Epithelial cell of prostate (primary cell): ENCODE measurements around the gene GPR183.

Experiments
- DNase-seq: peaks from one replicate; pipeline ENCODE4 v3.0.0-alpha.2; 2011; ENCODE audit warnings: low read depth, low spot score
- H3K27ac ChIP-seq: fragments of 450-650 bp; 2 replicates; pipeline ENCODE4 v1.5.1; 2017; ENCODE audit warnings: mild to moderate bottlenecking

The GPR183 gene

DNA sequence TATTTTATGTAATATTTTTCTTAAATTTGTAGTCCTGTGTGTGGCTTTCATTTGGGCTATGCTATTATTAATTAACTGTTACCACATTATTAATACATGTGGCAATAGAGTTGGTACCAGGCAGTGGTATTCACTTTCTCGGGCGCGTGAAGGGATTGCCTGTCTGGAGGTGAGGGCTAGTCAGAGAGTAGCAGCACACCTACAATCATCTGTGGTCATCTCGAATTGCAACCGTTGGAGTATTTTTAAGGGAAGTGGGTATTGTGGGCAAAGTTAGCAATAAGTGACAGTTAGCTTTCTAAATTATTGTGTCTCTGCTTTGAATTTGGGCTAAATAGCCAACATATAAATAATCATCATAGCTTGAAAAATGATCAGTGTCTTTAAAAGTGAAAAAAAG, 29.0 kb downstream of the GPR183 start:
- DNase-seq = no peak
- no peak overlapping the region for H3K27ac ChIP-seq

DNA sequence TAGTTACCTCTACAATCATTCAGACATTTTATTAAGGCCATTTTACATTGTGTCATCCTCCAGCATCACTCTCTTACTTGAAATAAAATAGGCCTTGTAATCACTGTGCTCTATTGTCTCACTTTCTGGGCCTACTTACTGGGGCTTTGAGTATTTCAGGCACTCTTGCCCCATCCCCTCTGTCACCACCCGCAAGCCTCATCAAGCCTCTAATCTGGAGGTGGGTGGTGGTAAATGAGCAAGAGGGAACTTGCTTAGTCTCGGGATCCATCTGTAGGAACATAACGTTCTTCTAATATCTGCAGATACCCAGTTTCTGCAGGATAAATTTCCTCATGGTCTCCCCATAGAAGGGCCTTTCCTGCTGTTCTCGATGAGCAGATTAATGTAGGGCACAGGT, 29.6 kb downstream of the GPR183 start:
- no peak overlapping the region for H3K27ac ChIP-seq
- DNase-seq = no peak

DNA sequence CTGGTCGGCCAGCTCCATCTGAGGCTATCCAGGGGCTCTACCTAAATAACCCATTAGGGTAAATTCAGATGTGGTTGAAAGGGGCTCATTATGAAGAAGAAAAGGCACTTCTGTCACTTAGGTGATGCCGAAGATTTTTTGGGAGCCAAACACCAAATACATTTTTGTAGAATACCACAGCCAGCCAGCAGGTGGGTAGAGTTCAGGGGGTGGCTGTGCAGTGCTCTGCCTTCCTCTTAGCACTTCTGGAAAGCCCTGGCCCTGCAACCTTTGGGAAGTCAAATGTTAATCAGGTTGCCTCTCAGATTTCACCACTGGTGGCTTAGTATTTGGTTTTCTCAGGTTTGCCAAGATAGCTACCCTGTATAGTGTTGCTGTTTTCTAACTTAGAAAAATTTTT, 30.5 kb downstream of the GPR183 start:
- H3K27ac ChIP-seq = no peak overlapping the region

DNA sequence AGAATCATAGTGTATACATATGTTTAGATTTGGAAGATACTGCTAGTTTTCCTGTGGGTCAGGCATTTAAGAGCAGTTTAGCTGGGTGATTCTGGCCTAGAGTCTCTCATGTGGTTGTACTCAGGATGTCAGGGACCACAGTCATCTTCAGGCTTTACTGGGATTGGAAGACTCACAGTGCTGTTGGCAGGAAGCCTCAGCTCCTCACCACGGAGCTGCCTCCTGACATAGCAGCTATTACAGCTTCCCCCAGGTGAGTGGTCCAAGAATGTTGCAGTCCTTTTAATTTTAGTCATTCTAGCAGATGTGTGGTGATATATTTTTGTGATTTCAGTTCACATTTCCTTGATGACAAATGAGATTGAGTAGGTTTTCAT, 32.1 kb downstream of the GPR183 start:
- no peak overlapping the region for H3K27ac ChIP-seq
- DNase-seq = peak; percentile 14

More for the DNA sequence above, 30.5 kb downstream of the GPR183 start:
- DNase-seq = no peak

DNA sequence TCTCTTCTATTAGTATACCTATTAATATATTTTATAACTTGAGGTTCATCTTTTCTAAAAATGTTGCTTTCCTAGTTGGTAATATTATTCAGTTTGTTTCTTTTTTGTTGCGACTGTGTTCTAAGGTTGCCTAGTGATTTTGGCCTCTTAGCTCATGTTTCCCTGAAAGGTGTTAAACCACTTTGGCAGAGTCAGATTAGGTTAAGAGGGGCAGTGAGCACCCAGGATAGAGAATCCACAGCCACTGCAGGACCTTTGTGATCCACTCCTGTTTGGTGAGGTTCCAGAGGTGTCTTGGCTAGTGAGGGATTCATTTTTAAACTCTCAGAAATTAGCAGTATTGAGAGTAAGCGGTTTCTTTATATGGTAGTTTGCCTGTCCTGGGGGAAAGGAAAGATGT, 34.1 kb downstream of the GPR183 start:
- no peak for DNase-seq
- H3K27ac ChIP-seq = no peak overlapping the region

DNA sequence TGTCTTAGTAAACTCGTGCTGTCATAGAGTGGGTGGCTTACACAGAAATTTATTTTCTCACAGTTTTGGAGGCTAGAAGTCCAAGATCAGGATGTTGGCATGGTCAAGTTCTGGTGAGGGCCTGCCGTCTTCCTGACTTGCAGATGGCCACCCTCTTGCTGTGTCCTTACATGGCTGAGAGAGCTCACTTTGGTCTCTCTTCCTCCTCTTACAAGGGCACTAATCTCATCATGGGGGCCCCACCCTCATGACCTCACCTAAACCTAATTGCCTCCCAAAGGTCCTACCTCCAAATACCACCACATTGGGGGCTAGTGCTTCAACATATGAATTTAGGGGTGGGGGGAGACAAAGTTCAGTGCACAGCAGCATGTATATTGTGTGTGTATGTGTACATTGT, 34.7 kb downstream of the GPR183 start:
- no peak for DNase-seq
- no peak overlapping the region for H3K27ac ChIP-seq

DNA sequence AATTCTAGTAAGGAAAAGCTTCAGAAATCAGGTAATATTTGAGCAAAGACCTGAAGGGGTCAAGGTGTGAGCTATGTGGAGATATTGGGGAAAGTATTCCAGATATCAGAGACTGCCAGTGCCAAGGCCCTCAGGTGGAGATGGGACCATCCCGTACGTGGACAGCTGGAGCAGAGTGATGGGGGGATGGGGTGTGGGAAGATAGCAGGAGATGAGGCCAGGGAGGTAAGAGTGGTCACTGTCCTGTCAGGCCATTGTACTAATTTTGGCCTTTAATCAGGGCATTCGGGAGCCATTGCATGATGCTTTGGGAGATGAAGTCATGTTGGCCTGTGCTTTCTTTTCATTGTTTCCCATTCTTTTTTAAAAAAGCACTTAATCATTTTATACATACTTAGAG, 36.0 kb downstream of the GPR183 start:
- DNase-seq = no peak
- no peak overlapping the region for H3K27ac ChIP-seq

DNA sequence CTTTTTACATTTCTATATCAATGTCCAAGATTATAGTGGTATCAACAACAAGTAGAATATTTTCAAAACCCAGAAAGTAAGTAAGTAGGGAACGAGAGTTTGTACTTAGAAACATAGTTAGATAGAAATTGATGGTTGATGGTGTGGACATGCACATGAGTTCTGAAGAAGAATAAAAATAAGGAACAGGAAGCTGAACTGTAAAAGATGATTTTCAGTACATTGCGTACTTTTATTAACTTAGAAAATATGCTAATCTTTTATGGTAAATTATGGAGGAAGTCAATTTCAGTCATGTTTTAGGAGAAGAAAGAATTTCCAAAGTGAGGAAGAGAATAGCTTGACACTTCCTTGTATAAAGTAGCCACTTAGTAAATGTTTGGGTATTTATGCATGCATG, 36.7 kb downstream of the GPR183 start:
- no peak overlapping the region for H3K27ac ChIP-seq

DNA sequence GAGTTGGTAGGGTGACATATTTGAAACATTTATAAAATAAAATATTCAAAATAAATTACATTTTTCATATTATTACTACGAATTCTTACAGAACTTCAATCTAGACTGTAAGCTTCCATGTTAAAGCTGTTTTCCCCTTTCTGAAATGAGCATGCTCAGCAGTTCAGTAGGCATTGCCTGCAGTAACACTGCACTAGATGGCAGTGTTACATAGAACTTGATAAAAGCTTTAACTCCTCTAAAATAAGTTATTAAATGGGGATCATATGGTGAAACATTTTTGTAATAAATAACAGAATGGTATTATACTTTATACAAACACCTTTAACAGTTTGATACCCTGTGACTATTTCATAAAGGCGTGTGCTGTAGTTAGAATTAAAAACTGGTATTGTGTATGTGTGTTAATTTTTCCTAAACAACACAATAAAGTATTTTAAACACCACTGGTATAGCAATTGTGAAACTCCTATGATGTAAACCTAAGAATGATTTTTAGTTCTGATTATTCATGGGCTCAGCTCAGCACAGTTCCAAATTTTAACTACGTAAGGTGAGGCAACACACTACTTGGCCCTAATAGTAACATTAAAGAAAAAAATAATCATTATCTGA, 37.5 kb downstream of the GPR183 start:
- no peak overlapping the region for H3K27ac ChIP-seq
- DNase-seq = no peak

More for the DNA sequence above, 36.7 kb downstream of the GPR183 start:
- no peak for DNase-seq

DNA sequence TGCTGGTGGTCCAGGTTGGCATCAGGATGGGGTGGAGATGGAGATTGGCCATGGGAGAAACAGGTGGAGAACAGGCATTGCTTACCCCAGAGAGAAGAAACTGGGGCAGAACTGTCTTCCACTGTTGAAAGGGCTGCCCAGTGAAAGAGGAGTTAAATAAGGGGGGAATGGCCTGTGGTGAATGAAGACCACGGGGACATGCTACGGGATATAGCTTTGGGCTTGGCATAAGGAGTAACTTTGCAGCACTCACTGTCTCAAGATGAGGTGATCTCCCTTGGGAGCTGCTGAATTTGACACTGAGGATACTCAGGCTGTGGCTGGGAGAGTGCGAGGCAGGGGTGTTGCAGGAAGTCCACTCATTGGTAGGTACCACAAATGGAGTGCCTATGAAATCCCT, 38.4 kb downstream of the GPR183 start:
- DNase-seq = no peak
- H3K27ac ChIP-seq = no peak overlapping the region

DNA sequence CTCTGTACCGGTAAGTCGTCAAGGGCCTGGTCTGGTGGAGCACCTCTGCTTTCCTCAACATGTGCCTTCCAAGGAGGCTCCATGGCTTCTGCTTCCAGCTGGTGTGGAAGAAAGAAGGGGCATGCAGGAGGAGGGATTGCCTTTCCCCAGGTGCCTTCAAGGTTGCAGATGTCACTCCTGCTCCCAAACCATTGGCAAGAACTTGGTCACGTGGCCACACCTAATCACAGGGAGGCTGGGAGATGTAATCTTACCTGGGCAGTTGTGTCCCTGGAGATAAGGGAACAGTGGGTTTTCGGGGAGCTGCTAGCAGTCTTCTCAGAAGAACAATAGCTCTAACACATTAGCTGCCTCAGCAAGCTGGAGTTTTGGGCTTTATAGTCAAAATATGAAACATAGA, 39.3 kb downstream of the GPR183 start:
- no peak overlapping the region for H3K27ac ChIP-seq
- no peak for DNase-seq

DNA sequence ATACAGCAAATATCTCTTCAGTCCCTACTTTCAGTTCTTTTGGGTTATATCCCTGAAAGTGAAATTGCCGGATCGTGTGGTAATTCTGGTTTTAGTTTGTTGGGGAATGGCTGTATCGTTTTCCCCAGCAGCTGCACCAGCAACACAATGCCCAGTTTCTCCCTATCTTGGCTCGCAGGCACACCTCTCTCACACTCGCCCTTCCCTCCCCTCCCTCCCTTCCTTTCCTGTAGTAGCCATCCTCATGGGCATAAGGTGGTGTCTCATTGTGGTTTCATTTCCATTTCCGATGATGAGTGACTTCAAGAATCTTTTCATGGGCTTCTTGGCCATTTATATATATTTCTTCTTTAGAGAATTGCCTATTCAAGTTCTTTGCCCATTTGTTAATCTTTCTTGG, 40.4 kb downstream of the GPR183 start:
- H3K27ac ChIP-seq = no peak overlapping the region
- DNase-seq = no peak

DNA sequence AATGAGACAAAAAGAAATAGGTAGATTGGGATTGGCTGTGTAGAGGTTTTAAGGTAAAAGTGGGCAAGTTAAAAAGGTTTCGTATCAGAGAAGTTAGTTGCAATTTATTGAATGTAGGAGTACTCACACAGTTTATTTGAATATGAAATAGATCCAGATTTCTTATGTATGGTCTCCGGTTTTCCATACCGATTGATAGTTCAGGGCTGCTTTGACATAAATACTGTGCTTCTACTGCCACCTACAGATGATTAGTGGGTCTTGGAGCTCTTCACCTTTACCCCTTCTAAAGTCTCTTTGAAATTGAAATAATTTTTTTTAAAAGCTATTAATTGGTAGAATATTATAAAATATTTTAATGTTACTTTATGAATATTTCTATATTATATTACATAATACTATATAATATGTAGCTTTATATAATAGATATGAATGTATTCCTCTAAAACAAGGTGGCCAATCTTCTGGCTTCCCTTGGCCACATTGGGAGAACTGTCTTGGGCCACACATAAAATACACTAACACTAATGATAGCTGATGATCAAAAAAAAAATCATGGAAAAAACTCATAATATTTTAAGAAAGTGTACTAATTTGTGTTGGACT, 41.3 kb downstream of the GPR183 start:
- DNase-seq = no peak
- H3K27ac ChIP-seq = no peak overlapping the region

DNA sequence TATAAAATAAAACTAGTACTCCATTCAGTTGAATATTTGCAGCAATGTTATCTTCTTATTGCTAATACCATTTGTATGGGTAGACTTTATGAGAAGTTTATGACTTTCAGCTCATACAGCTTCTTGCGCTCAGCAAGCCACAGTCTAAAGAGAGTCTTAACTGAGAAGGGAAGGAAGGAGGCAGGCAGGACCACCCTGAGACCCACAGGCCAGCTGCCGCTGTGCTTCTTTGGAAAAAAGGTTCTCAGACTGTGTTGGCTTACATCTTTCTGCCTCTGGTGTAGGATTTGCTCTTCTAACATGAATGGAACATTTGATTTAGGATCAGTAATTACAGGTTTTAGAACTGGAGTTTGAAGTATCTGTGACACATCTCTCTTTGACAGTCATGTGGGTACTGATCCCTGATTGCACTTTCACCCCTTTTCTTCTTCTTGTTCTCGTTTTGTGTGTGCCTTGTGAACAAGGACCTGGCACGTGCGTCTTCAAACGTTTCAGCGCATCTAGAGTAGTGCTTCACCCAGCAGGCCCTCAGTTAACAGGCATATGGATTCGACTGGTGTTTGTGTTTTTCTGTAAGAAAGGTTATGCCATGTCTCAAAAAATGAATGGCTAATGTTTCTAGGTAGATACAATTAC, 41.9 kb downstream of the GPR183 start:
- no peak for DNase-seq
- H3K27ac ChIP-seq = no peak overlapping the region

DNA sequence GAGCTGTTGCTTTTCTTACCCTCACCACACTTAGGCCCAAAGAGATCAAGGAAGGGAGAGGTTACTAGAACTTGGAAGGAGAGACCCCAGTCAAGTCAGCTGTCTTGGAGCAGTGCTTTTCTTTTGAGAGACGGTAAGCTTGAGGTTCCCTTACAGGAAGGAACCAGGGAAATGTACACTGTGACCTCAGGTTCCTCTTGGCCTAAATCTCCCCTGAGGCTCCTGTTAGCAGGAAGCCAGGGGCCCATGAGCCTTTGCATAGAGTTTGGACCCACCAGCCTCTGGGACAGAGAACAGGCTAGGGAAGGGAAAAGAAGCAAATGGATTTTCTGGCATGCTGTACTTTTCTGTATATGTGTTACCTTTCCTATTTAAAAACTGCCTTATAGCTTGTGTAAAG, 43.1 kb downstream of the GPR183 start:
- H3K27ac ChIP-seq = no peak overlapping the region
- DNase-seq = no peak

DNA sequence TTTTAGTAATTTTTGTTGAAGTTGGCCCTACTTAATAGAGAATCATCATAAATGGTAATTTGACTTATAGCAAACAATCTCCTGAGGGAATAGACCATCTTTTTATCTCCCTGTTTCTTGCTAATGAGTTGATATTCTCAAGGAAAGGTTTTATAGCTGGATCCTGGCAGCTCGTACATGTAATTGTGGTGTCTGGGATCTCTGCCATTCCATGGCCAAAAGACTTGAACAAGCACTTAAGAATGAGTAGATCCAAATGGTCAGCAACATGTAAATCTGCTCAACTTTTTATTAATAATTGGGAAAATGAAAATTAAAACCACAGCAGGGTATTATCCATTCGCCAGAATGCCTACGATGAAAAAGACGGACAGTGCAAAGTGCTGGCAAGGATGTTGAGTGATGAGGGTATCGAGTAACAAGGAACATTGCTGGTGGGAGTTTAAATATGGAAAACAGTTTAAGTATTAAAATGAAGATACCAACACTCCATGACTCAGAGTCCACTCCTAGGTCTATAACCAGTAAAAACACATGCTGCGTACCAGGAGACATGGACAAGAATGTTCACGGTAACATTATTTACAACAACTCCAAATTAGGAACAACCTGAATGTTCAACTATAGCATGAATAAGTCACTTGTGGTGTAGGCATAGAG, 43.9 kb downstream of the GPR183 start:
- no peak for DNase-seq
- no peak overlapping the region for H3K27ac ChIP-seq

DNA sequence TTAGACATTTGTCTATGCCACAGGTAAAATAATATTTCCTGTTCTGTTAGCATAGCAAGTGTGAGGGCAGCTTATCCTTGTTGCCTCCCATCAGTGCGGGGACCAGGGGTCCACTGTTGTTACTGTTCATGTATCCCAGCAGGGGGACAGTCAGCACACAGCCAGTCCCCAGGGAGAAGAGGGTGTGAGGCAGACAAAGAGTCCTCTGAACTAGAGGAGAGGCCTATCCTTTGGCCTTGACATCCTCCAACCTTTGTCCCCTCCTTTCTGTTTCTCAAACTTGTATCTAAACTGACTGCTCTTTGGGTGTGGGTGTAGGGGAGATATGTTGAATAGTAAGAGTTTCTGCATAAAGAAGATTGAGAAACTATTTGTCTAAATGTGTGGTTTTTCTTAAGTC, 46.1 kb downstream of the GPR183 start:
- DNase-seq = no peak
- H3K27ac ChIP-seq = no peak overlapping the region

DNA sequence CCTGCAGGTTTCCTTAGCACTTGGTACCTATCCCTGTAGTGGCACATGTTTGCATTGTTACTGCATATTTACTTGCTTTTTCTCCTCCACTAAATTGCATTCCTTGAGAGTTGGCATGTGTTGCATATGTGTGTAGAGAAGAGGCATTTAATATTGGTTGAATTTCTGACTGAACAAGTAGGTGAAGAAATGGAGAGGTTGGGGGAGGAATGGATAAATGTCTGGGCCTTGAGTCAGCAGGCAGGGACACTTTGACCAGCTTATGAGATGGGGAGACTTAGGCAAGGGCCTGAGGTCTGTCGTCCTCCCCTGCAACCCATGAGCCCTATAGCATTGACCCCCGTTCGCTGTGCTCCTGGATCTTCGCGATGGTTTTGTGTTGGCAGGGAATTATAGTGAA, 47.0 kb downstream of the GPR183 start:
- H3K27ac ChIP-seq = no peak overlapping the region
- no peak for DNase-seq

DNA sequence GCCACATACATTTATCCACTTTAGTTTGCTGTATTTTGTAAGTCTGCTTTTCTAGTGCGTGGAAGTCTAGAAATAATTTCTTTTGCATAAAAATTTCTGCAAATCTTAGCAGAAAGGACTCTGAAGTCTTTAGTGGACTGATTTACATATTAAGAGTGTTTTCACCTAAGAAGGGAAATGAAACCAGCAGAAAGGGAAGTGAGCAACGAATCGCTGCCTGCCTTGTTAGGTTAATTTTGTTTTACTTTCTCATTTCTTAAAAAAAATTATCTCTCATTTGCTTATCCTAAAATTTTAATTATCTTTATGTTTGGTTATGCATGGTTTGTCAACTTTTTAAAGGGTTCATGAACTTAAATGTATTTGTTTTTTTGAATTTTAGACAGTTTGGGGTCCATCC, 48.3 kb downstream of the GPR183 start:
- no peak for DNase-seq
- H3K27ac ChIP-seq = no peak overlapping the region

DNA sequence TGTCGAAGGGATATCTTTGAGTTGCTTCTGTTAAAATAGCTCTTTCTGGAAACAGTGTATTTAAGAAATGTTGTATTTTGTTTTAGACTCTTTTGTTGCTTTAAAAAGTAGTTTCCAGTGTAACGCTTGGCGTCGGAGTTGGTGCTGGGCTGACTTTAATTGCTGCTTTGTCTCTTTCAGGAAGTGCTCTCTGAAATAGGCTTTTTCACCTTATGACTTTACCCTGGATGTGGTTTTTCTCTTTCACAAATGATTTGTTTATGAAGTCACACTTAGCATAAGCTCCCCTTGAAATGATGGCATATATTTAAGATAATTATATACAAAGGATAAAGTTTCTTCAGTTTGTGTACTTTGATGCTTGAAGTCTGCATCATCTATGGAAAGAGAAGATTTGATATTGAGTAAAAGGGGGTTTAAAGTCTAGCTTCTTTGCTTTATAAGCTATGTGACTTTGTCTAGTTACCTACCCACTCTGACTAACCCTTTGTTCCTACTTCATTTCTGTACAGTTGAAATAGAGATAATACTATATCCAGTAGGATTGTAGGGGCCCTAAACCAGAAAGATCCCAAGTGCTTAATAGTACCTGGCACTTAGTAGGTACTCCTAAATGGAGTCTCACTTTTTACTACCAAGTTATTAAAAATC, 48.9 kb downstream of the GPR183 start, which contains the start of gene GPR18:
Gene GPR18, minus strand, starts transcription at position 170 of the 651 bp plus-strand sequence. CDS start 2,507 bp downstream, outside the sequence.
- no peak for DNase-seq
- no peak within 1 kb of the TSS for H3K27ac ChIP-seq

DNA sequence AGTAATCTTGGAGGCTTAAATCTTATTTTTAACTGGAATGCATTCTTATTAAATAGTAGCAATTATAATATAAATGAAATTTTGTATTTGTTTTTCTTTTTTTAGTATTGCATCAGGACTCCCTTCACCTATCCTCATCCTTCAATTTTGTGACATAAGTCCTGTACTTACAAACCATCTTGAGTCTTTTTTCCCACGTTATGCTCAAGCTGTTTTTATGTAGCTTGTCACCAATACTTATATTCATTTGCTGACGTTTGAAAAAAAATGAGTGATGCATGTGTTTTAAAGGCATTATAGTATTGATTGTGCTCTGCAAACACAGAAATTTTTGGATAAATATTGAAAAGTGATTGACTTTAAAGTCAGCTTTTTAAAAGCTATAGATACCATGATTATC, 49.9 kb downstream of the GPR183 start:
- no peak for DNase-seq
- no peak overlapping the region for H3K27ac ChIP-seq
